ENCODE measurements around the gene AQR.
"Not testable (repeated sequence)": the region's sequence is repeated elsewhere in the genome, so short reads cannot be mapped to it uniquely, and the experiment has no call there.

DNA sequence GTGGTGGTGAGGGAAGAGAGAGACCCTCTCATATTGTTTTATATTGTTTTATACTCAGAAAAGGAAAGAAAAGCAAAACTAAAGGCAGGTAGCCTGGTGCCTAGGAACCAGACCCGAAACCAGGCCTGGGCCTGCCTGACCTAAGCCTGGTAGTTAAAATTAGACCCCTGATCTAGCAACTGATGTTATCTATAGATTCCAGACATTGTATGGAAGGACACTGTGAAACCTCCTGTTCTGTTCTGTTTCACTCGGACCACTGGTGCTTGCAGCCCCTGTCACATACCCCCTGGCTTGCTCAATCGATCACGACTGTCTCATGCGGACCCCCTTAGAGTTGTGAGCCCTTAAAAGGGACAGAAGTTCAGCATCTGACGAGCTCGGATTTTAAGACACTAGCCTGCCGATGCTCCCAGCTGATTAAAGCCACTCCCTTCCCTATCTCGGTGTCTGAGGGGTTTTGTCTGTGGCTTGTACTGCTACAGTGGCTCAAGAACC is 156.6 kb downstream of the AQR start:
- TF ChIP-seq, protein P1, sequence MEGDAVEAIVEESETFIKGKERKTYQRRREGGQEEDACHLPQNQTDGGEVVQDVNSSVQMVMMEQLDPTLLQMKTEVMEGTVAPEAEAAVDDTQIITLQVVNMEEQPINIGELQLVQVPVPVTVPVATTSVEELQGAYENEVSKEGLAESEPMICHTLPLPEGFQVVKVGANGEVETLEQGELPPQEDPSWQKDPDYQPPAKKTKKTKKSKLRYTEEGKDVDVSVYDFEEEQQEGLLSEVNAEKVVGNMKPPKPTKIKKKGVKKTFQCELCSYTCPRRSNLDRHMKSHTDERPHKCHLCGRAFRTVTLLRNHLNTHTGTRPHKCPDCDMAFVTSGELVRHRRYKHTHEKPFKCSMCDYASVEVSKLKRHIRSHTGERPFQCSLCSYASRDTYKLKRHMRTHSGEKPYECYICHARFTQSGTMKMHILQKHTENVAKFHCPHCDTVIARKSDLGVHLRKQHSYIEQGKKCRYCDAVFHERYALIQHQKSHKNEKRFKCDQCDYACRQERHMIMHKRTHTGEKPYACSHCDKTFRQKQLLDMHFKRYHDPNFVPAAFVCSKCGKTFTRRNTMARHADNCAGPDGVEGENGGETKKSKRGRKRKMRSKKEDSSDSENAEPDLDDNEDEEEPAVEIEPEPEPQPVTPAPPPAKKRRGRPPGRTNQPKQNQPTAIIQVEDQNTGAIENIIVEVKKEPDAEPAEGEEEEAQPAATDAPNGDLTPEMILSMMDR (IDR thresholded peaks at IDR 0.05; ENCODE audit: insufficient read depth, low read length), result not testable (repeated sequence)
- not testable (repeated sequence) for TF ChIP-seq POLR2AphosphoS5, GABPA (IDR thresholded peaks at IDR 0.05; ENCODE audit: low read depth)

Data from HL-60 (cell line).